B cell (primary cell): ENCODE results near the gene BACH2. TPM values are rescaled to one million over a fixed set of nuclear protein-coding genes. Genes with fewer than 3 reads are reported as not detected.

Source experiments
- ATAC-seq: fragments of 200-7000 bp; cut with Tn5 transposase; one replicate; pipeline ENCODE4 v1.10.0; 2021; ENCODE audit warnings: low read depth, mild to moderate bottlenecking, moderate number of reproducible peaks, moderate library complexity
- CTCF ChIA-PET: fragments of 350-600 bp; sonication (Branson Sonifier 250); formaldehyde crosslinking; loops from one replicate; lab custom pipeline; 2021; ENCODE audit warnings: antibody characterized with exemption, inconsistent platforms; lab: Charles Lee
- POLR2A ChIA-PET: fragments of 350-600 bp; sonication (Branson Sonifier 250); formaldehyde crosslinking; loops from one replicate; lab custom pipeline; 2021; ENCODE audit warnings: antibody characterized with exemption; lab: Charles Lee
- DNase-seq: peaks from one replicate; pipeline ENCODE4 v3.0.0; 2013
- H2AFZ ChIP-seq: 2 replicates; pipeline ENCODE4 v1.6.1; 2012; ENCODE audit warnings: mild to moderate bottlenecking, low read depth, low read length; ENCODE audit not compliant: insufficient read depth, poor library complexity, severe bottlenecking
- H3K27ac ChIP-seq, 2 donors: 1 replicate in 1 of 2; 2 replicates in 1 of 2; pipeline ENCODE4 v1.5.1; 2012 to 2013; ENCODE audit warnings: low read length in 2 of 2, mild to moderate bottlenecking in 2 of 2, moderate library complexity in 1 of 2
- H3K27me3 ChIP-seq, 4 experiments: fragments of 200-600 bp in 1 of 4; sonication (generic) in 1 of 4; replicated peaks in 1 of 4; 1 replicate in 2 of 4; 2 replicates in 2 of 4; pipeline versions ENCODE4 v1.6.1 to v1.7.0; 2013 to 2016; ENCODE audit warnings: low read length in 3 of 4, mild to moderate bottlenecking in 2 of 4, mixed read lengths in 1 of 4, moderate library complexity in 1 of 4; ENCODE audit not compliant: insufficient read depth in 4 of 4, control insufficient read depth in 3 of 4; ENCODE audit errors: control extremely low read depth in 1 of 4
- H3K36me3 ChIP-seq, 2 experiments: replicated peaks in 1 of 2; 1 replicate in 1 of 2; 2 replicates in 1 of 2; pipeline versions ENCODE4 v1.6.1 to v1.7.1; 2013; ENCODE audit warnings: low read length in 1 of 2; ENCODE audit not compliant: insufficient read depth in 2 of 2, control insufficient read depth in 1 of 2; ENCODE audit errors: control extremely low read depth in 1 of 2, extremely low read depth in 1 of 2
- H3K4me1 ChIP-seq, 2 donors: fragments of 200-600 bp in 1 of 2; sonication (generic) in 1 of 2; 1 replicate in 1 of 2; 2 replicates in 1 of 2; pipeline versions ENCODE4 v1.5.1 to v1.6.1; 2013 to 2017; ENCODE audit warnings: low read length in 2 of 2; ENCODE audit not compliant: control insufficient read depth in 2 of 2, insufficient read depth in 2 of 2
- H3K4me2 ChIP-seq: replicated peaks from 2 replicates; pipeline ENCODE3; 2012; ENCODE audit warnings: mild to moderate bottlenecking, low read depth, low read length; ENCODE audit not compliant: poor library complexity, severe bottlenecking
- H3K4me3 ChIP-seq, 5 experiments: fragments of 200-600 bp in 1 of 5; sonication (generic) in 1 of 5; 1 replicate in 3 of 5; 2 replicates in 2 of 5; pipeline versions ENCODE4 v1.5.1 to v1.7.0; 2011 to 2016; ENCODE audit warnings: low read length in 4 of 5, mild to moderate bottlenecking in 4 of 5, low read depth in 2 of 5, control low read depth in 1 of 5, moderate library complexity in 1 of 5; ENCODE audit not compliant: insufficient read depth in 1 of 5; ENCODE audit errors: control extremely low read depth in 1 of 5, extremely low read depth in 1 of 5
- H3K79me2 ChIP-seq: fragments of 200-600 bp; sonication (generic); one replicate; pipeline ENCODE4 v1.6.0; 2016; ENCODE audit warnings: low read length; ENCODE audit not compliant: control insufficient read depth, insufficient read depth
- H3K9ac ChIP-seq: fragments of 200-600 bp; sonication (generic); 2 replicates; pipeline ENCODE4 v1.6.1; 2017; ENCODE audit warnings: mild to moderate bottlenecking, low read length, moderate library complexity
- H3K9me3 ChIP-seq, 3 donors: one replicate each; pipeline versions ENCODE4 v1.6.1 to v1.7.1; 2013; ENCODE audit warnings: low read length in 2 of 3; ENCODE audit not compliant: control insufficient read depth in 2 of 3, insufficient read depth in 1 of 3; ENCODE audit errors: control extremely low read depth in 1 of 3
- H4K20me1 ChIP-seq: 2 replicates; pipeline ENCODE4 v1.6.0; 2012; ENCODE audit warnings: mild to moderate bottlenecking, low read length; ENCODE audit not compliant: insufficient read depth, control insufficient read depth, poor library complexity, severe bottlenecking
- H3K27ac Mint-ChIP-seq: one replicate; pipeline ENCODE4 v1.8.0; 2021; ENCODE audit warnings: mixed read lengths
- H3K27me3 Mint-ChIP-seq: one replicate; pipeline ENCODE4 v1.8.0; 2021; ENCODE audit warnings: mixed read lengths
- H3K4me1 Mint-ChIP-seq: one replicate; pipeline ENCODE4 v1.8.0; 2021; ENCODE audit warnings: mixed read lengths
- H3K4me3 Mint-ChIP-seq: one replicate; pipeline ENCODE4 v1.8.0; 2021; ENCODE audit warnings: mixed read lengths
- H3K9me3 Mint-ChIP-seq: one replicate; pipeline ENCODE4 v1.8.0; 2022; ENCODE audit warnings: mixed read lengths; ENCODE audit not compliant: insufficient read depth
- CTCF ChIP-seq: fragments of 200-600 bp; IDR thresholded peaks from one replicate; pipeline ENCODE4 v1.8.0; 2022; ENCODE audit warnings: antibody characterized with exemption, mild to moderate bottlenecking
- EZH2 ChIP-seq: IDR thresholded peaks from 2 replicates; pipeline ENCODE4 v1.6.1; 2012; ENCODE audit warnings: borderline replicate concordance, low read depth, mild to moderate bottlenecking, moderate library complexity, low read length; ENCODE audit not compliant: insufficient read depth, poor library complexity, severe bottlenecking
- WGBS: methylation state at CpG from one replicate; pipeline ENCODE4 v1.1.5; 2013; ENCODE audit warnings: missing lambda C conversion rate; ENCODE audit not compliant: insufficient coverage; 5-methylcytosine and 5-hydroxymethylcytosine counted together
- intact Hi-C: fragments of 100-400 bp; cut with micrococcal nuclease; formaldehyde crosslinking; loops from one replicate; pipeline ENCODE4 v1.10.0; 2022
- polyA plus RNA-seq: library from polyadenylated mRNA; depleted of rRNA; stranded (reverse); fragments of >200 nt; gene quantifications from 2 replicates; pipeline ENCODE4 v1.2.3, GENCODE V29; 2012
- total RNA-seq, 2 donors: library from RNA; stranded (reverse); fragments of 120-200 nt in 1 of 2; gene quantifications; 1 replicate in 1 of 2; 2 replicates in 1 of 2; pipeline versions ENCODE4 v1.2.3 to v1.2.4, GENCODE V29; 2013 to 2022

BACH2 gene
- total and polyA plus RNA-seq, 2 donors (not counting 1 experiment from before 2014, with no cell fraction given), result 41.1 to 235 TPM

DNA sequence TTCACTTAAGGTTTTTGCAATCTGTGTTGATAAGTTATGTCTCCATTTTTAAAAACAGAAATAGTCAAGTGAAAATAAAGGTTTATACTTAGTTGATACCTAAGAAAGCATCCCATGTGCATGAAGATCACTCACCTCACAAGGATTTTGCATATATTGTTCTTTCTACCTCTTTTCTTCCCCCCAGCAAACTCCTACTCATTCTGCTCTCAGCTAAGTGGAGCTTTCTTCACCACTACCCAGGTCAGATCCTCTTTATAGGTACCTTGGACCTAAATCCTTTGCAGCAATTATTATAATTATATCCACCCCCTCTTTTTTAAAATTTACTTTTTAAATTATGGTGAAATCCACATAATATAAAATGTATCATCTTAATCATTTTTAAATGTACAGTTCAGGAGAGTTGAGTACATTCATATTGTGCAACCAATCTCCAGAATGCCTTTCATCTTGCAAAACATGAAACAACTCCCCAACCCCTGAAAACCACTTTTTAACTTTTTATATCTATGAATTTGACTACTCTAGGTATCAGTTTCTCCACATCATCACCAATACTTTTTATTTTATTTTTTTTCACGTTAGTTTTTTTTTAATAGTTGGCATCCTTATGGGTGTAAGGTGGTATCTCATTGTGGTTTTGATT lies 9.3 kb upstream of the BACH2 start:
- H3K79me2 ChIP-seq, result peaks cover 42% of the 10 kb centered on the region
- H3K4me3 ChIP-seq, result no peak overlapping the region
- H3K27ac Mint-ChIP-seq, result peak overlapping the region; percentile 80
- CTCF ChIA-PET, result interaction anchor here (0.7 to 3.4 kb wide), 6 partner anchors 8 to 87 kb away, joined by 3 to 16 read pairs (median 4); no protein-coding TSS in a partner anchor
- no peak overlapping the region for H2AFZ ChIP-seq
- intact Hi-C loops, result no loop called here
- peaks cover 69 to 72% of the 10 kb centered on the region in 2 donors for H3K4me1 ChIP-seq
- peaks cover 65% of the 10 kb centered on the region for H3K4me1 Mint-ChIP-seq
- peak overlapping the region; percentile 38 to 82 for H3K27ac ChIP-seq
- H3K27me3 Mint-ChIP-seq, result no peaks in the 10 kb centered on the region
- TF ChIP-seq EZH2, result no peak
- no peak for TF ChIP-seq CTCF
- H3K4me3 Mint-ChIP-seq, result no peak overlapping the region
- no CpG with 5 or more reads among the region's 1 CpG for WGBS
- ATAC-seq (no peak), DNase-seq (no peak)
- H4K20me1 ChIP-seq, result no peaks in the 10 kb centered on the region
- H3K4me2 ChIP-seq, result peak overlapping the region; percentile 60
- no peaks in the 10 kb centered on the region for H3K36me3 ChIP-seq
- no peak overlapping the region for H3K9ac ChIP-seq
- H3K9me3 ChIP-seq, result peaks cover 0 to 3% (median 0%) of the 10 kb centered on the region in 3 donors
- no peaks in the 10 kb centered on the region for H3K9me3 Mint-ChIP-seq
- POLR2A ChIA-PET, result interaction anchor here (0.5 kb wide), 1 partner anchor 32 kb away, joined by 11 read pairs; no protein-coding TSS in a partner anchor
- no peaks in the 10 kb centered on the region for H3K27me3 ChIP-seq

GRCh38 chr6:90304308-90304707 lies 7.7 kb upstream of the BACH2 start:
- intact Hi-C loops, result loop anchor here (1.0 kb wide), 1 partner anchor 10 kb away; no protein-coding TSS in a partner anchor
- H3K4me1 ChIP-seq, result peaks cover 53 to 58% of the 10 kb centered on the region in 2 donors
- peak overlapping the region; percentile 34 for H2AFZ ChIP-seq
- H3K27ac ChIP-seq, result peak overlapping the region; percentile 82 to 83
- peak overlapping the region in 1 of 5 experiments; percentile 26 for H3K4me3 ChIP-seq
- Mint-ChIP-seq H3K27ac (peak overlapping the region; percentile 89), H3K4me3 (peak overlapping the region; percentile 24), H3K4me1 (peaks cover 52% of the 10 kb centered on the region), H3K27me3 (no peaks in the 10 kb centered on the region), H3K9me3 (no peaks in the 10 kb centered on the region)
- no peaks in the 10 kb centered on the region for H3K27me3 ChIP-seq
- WGBS, result 24% methylated on average over 2 of the region's 5 CpGs
- peak overlapping the region; percentile 60 for H3K4me2 ChIP-seq
- TF ChIP-seq CTCF, result no peak
- TF ChIP-seq EZH2, result no peak
- H3K79me2 ChIP-seq, result peaks cover 31% of the 10 kb centered on the region
- POLR2A ChIA-PET, result interaction anchor here (0.8 to 2.7 kb wide), 4 partner anchors 10 to 79 kb away, joined by 3 to 14 read pairs (median 5); no protein-coding TSS in a partner anchor
- ATAC-seq (peak; percentile 90), DNase-seq (peak; percentile 75)
- H3K9ac ChIP-seq, result no peak overlapping the region
- H3K36me3 ChIP-seq, result no peaks in the 10 kb centered on the region
- CTCF ChIA-PET, result interaction anchor here (0.7 to 3.4 kb wide), 9 partner anchors 9 to 623 kb away, joined by 3 to 16 read pairs (median 4); no protein-coding TSS in a partner anchor
- no peaks in the 10 kb centered on the region for H3K9me3 ChIP-seq
- no peaks in the 10 kb centered on the region for H4K20me1 ChIP-seq
